MM.1S (cell line): ENCODE results near the gene GLUL.

Experiments used
- CTCF ChIP-seq: fragments of 300-600 bp; sonication (generic); IDR thresholded peaks from 2 replicates; pipeline ENCODE4 v1.5.1; 2016; ENCODE audit warnings: antibody characterized with exemption, low read length, mixed read lengths
- EZH2 ChIP-seq: fragments of 300-600 bp; sonication (generic); optimal IDR thresholded peaks from 2 replicates; pipeline ENCODE3; 2017; ENCODE audit warnings: low read depth, mild to moderate bottlenecking, antibody characterized with exemption, low read length, mixed read lengths

GRCh38 chr1:182383037-182383661 is 8.4 kb downstream of the GLUL start:
- TF ChIP-seq CTCF (no peak), EZH2 (no peak)
